ENCODE measurements around the gene LIPC.

- TF ChIP-seq CTCF (IDR thresholded peaks at IDR 0.05; ENCODE audit: borderline replicate concordance, extremely low read depth, low read length, poor library complexity, severe bottlenecking) (no peak), EZH2 (IDR thresholded peaks at IDR 0.05; ENCODE audit: borderline replicate concordance, low read depth, low read length, severe bottlenecking) (no peak)
Observed at GRCh38 chr15:58523634-58524033, 91.8 kb downstream of the LIPC start.

All from DND-41 (cell line).